ENCODE measurements around the gene SAPCD2. TPM values are rescaled to one million over a fixed set of nuclear protein-coding genes. Genes with fewer than 3 reads are reported as not detected.

SAPCD2 gene
- total RNA-seq, 1 experiment from 2014 or later: 41.1 TPM

- Mint-ChIP-seq H3K4me3 (ENCODE audit: low read depth, unreplicated experiment) (no peak overlapping the region), H3K9me3 (ENCODE audit: low read depth, unreplicated experiment) (no peaks in the 10 kb centered on the region), H3K27me3 (ENCODE audit: unreplicated experiment) (no peaks in the 10 kb centered on the region), H3K4me1 (ENCODE audit: low read depth, unreplicated experiment) (no peaks in the 10 kb centered on the region), H3K36me3 (ENCODE audit: insufficient read depth, unreplicated experiment) (peaks cover 14% of the 10 kb centered on the region), H3K27ac (ENCODE audit: unreplicated experiment) (no peak overlapping the region)
- no peak for DNase-seq
- intact Hi-C loops (cut with micrococcal nuclease; ENCODE audit: unreplicated experiment): no loop called here
- TF ChIP-seq, protein P1, sequence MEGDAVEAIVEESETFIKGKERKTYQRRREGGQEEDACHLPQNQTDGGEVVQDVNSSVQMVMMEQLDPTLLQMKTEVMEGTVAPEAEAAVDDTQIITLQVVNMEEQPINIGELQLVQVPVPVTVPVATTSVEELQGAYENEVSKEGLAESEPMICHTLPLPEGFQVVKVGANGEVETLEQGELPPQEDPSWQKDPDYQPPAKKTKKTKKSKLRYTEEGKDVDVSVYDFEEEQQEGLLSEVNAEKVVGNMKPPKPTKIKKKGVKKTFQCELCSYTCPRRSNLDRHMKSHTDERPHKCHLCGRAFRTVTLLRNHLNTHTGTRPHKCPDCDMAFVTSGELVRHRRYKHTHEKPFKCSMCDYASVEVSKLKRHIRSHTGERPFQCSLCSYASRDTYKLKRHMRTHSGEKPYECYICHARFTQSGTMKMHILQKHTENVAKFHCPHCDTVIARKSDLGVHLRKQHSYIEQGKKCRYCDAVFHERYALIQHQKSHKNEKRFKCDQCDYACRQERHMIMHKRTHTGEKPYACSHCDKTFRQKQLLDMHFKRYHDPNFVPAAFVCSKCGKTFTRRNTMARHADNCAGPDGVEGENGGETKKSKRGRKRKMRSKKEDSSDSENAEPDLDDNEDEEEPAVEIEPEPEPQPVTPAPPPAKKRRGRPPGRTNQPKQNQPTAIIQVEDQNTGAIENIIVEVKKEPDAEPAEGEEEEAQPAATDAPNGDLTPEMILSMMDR (IDR thresholded peaks at IDR 0.05; ENCODE audit: unreplicated experiment): no peak
- CTCF ChIA-PET: no interaction called here
- no TSS peak for BruUV-seq (replicated peaks)
Observed at GRCh38 chr9:137016436-137016835, 53.9 kb downstream of the SAPCD2 start.

- no peak overlapping the region for H3K4me3 Mint-ChIP-seq (ENCODE audit: low read depth, unreplicated experiment)
- no TSS peak for BruUV-seq (replicated peaks)
- H3K36me3 Mint-ChIP-seq (ENCODE audit: insufficient read depth, unreplicated experiment): peaks cover 18% of the 10 kb centered on the region
- intact Hi-C loops (cut with micrococcal nuclease; ENCODE audit: unreplicated experiment): no loop called here
- no peak overlapping the region for H3K27ac Mint-ChIP-seq (ENCODE audit: unreplicated experiment)
- CTCF ChIA-PET: interaction anchor here (0.5 kb wide), 1 partner anchor 57 kb away, joined by 7 read pairs; no protein-coding TSS in a partner anchor
- no peaks in the 10 kb centered on the region for H3K27me3 Mint-ChIP-seq (ENCODE audit: unreplicated experiment)
- no peak for DNase-seq
- no peaks in the 10 kb centered on the region for H3K4me1 Mint-ChIP-seq (ENCODE audit: low read depth, unreplicated experiment)
- H3K9me3 Mint-ChIP-seq (ENCODE audit: low read depth, unreplicated experiment): no peaks in the 10 kb centered on the region
- TF ChIP-seq, protein P1 (IDR thresholded peaks at IDR 0.05; ENCODE audit: unreplicated experiment): no peak
Observed at GRCh38 chr9:137015976-137016375, 54.4 kb downstream of the SAPCD2 start.

GRCh38 chr9:137015540-137015930, 54.8 kb downstream of the SAPCD2 start:
- TF ChIP-seq, protein P1 (IDR thresholded peaks at IDR 0.05; ENCODE audit: unreplicated experiment): no peak
- no peak for DNase-seq
- CTCF ChIA-PET: interaction anchor here (0.5 kb wide), 1 partner anchor 58 kb away, joined by 7 read pairs; no protein-coding TSS in a partner anchor
- Mint-ChIP-seq H3K4me1 (ENCODE audit: low read depth, unreplicated experiment) (no peaks in the 10 kb centered on the region), H3K4me3 (ENCODE audit: low read depth, unreplicated experiment) (no peak overlapping the region), H3K27me3 (ENCODE audit: unreplicated experiment) (no peaks in the 10 kb centered on the region), H3K9me3 (ENCODE audit: low read depth, unreplicated experiment) (no peaks in the 10 kb centered on the region), H3K27ac (ENCODE audit: unreplicated experiment) (no peak overlapping the region), H3K36me3 (ENCODE audit: insufficient read depth, unreplicated experiment) (peaks cover 18% of the 10 kb centered on the region)
- no TSS peak for BruUV-seq (replicated peaks)
- intact Hi-C loops (cut with micrococcal nuclease; ENCODE audit: unreplicated experiment): no loop called here

GRCh38 chr9:137014776-137015539, 55.4 kb downstream of the SAPCD2 start:
- no peaks in the 10 kb centered on the region for H3K27me3 Mint-ChIP-seq (ENCODE audit: unreplicated experiment)
- no peak for DNase-seq
- H3K4me1 Mint-ChIP-seq (ENCODE audit: low read depth, unreplicated experiment): no peaks in the 10 kb centered on the region
- H3K36me3 Mint-ChIP-seq (ENCODE audit: insufficient read depth, unreplicated experiment): peaks cover 18% of the 10 kb centered on the region
- H3K27ac Mint-ChIP-seq (ENCODE audit: unreplicated experiment): no peak overlapping the region
- CTCF ChIA-PET: interaction anchor here (0.5 kb wide), 1 partner anchor 58 kb away, joined by 7 read pairs; no protein-coding TSS in a partner anchor
- BruUV-seq (replicated peaks): no TSS peak
- TF ChIP-seq, protein P1 (IDR thresholded peaks at IDR 0.05; ENCODE audit: unreplicated experiment): no peak
- no peaks in the 10 kb centered on the region for H3K9me3 Mint-ChIP-seq (ENCODE audit: low read depth, unreplicated experiment)
- no peak overlapping the region for H3K4me3 Mint-ChIP-seq (ENCODE audit: low read depth, unreplicated experiment)
- intact Hi-C loops (cut with micrococcal nuclease; ENCODE audit: unreplicated experiment): no loop called here
